GM12878 (cell line): Measurements from ENCODE around the gene GABPB2. TPM values are rescaled to one million over a fixed set of nuclear protein-coding genes. Genes with fewer than 3 reads are reported as not detected.

Experiments
- IKZF2 ChIP-seq, 2 experiments: fragments of 450-650 bp; IDR thresholded peaks; 2 replicates each; pipeline ENCODE4 v1.6.1; 2017; ENCODE audit warnings: mild to moderate bottlenecking in 2 of 2, moderate library complexity in 2 of 2
- JUNB ChIP-seq: IDR thresholded peaks from 2 replicates; pipeline ENCODE4 v1.6.1; 2016; ENCODE audit warnings: antibody characterized with exemption, mild to moderate bottlenecking
- NR2C1 ChIP-seq: fragments of 450-650 bp; IDR thresholded peaks from 2 replicates; pipeline ENCODE4 v1.6.1; 2017; ENCODE audit warnings: antibody characterized with exemption, mild to moderate bottlenecking, moderate library complexity
- POLR2AphosphoS5 ChIP-seq: IDR thresholded peaks from 2 replicates; pipeline ENCODE4 v1.6.1; 2011; ENCODE audit warnings: mild to moderate bottlenecking, low read length, inconsistent platforms
- PRDM15 ChIP-seq: fragments of 450-650 bp; formaldehyde crosslinking; IDR thresholded peaks from 2 replicates; pipeline ENCODE4 v1.4.0; 2020; ENCODE audit warnings: mild to moderate bottlenecking, moderate library complexity
- RCOR1 ChIP-seq: conservative IDR thresholded peaks from 2 replicates; pipeline ENCODE4 v1.6.1; 2012; ENCODE audit warnings: low read depth, low read length, improper control_type of control experiment
- RFX5 ChIP-seq: IDR thresholded peaks from 2 replicates; pipeline ENCODE4 v1.6.1; 2011; ENCODE audit warnings: low read depth, low read length, improper control_type of control experiment
- SIN3A ChIP-seq: IDR thresholded peaks from 2 replicates; pipeline ENCODE4 v1.6.1; 2012; ENCODE audit warnings: low read depth, low read length, improper control_type of control experiment
- SMAD5 ChIP-seq: IDR thresholded peaks from 2 replicates; pipeline ENCODE4 v1.6.1; 2016; ENCODE audit warnings: antibody characterized with exemption, low read depth
- STAT1 ChIP-seq: fragments of 450-650 bp; conservative IDR thresholded peaks from 2 replicates; pipeline ENCODE4 v1.6.1; 2014; ENCODE audit warnings: antibody characterized with exemption, mild to moderate bottlenecking
- STAT3 ChIP-seq: IDR thresholded peaks from 2 replicates; pipeline ENCODE4 v1.6.1; 2011; ENCODE audit warnings: low read depth, low read length, improper control_type of control experiment
- SUZ12 ChIP-seq: fragments of 200-600 bp; sonication (generic); IDR thresholded peaks from one replicate; pipeline ENCODE4 v1.6.1; 2018; ENCODE audit warnings: antibody characterized with exemption, mild to moderate bottlenecking; ENCODE audit not compliant: unreplicated experiment
- polyA plus RNA-seq, 11 experiments: library from polyadenylated mRNA; depleted of rRNA in 4 of 11; unstranded in 6 of 11; stranded (reverse) in 5 of 11; fragments of >200 nt; fragmentation: Nextera tagmentation in 4 of 11; fragmentation: Illumina TruSeq in 1 of 11; extraction: Ambion mirVana in 4 of 11; extraction: Trizol in 1 of 11; gene quantifications; 1 replicate in 1 of 11; 2 replicates in 10 of 11; pipeline versions ENCODE4 v1.2.1 to v1.2.3, GENCODE V29; 2011 to 2016; ENCODE audit warnings: inconsistent platforms in 2 of 11, missing spikeins in 2 of 11, low read depth in 1 of 11
- total RNA-seq, 4 experiments: library from RNA; depleted of rRNA in 3 of 4; stranded (reverse); fragments of >200 nt in 3 of 4; fragmentation: Illumina TruSeq in 1 of 4; extraction: Trizol in 1 of 4; gene quantifications; 2 replicates each; pipeline versions ENCODE4 v1.2.1 to v1.2.3, GENCODE V29; 2013 to 2021
- TF ChIP-seq, protein P1 (sequence below): IDR thresholded peaks from 2 replicates; pipeline ENCODE4 v1.6.1; 2012; ENCODE audit warnings: low read depth, low read length, improper control_type of control experiment
- TF ChIP-seq, protein P2 (sequence below): IDR thresholded peaks from 2 replicates; pipeline ENCODE4 v1.6.1; 2012; ENCODE audit warnings: improper control_type of control experiment, low read depth, low read length; ENCODE audit not compliant: insufficient replicate concordance
- TF ChIP-seq, protein P3 (sequence below): fragments of 450-650 bp; IDR thresholded peaks from 2 replicates; pipeline ENCODE4 v1.6.1; 2017; ENCODE audit warnings: mild to moderate bottlenecking, moderate library complexity

Gene GABPB2
- total and polyA plus RNA-seq, 10 of the 15 experiments (the other 5 are each of a cell fraction or from before 2014, with no cell fraction given), result 2.3 to 10.5 (median 6.9) TPM

DNA sequence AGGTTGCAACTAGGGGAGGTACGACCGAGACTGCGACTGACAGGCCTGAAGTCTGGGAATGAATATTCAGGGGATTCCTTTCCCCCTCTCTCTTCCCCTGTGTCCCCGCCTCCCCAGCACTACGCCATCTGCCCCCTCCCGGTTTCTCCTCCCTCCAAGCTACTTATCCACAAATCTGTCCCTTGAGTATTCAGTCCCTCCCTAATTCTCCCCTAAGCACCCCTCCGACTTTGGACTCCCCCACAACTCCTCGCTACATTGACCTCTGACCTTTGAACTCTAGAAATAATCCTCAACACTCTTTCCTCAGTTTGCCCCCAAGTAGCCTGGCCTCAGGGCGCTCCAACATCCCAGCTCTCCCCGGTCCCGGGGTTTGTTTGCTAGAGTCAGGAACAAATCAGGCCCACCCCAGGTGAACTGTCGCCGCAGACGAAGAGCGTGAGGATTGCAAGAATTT lies 94.7 kb downstream of the GABPB2 start (continued):
- TF ChIP-seq, protein P1, sequence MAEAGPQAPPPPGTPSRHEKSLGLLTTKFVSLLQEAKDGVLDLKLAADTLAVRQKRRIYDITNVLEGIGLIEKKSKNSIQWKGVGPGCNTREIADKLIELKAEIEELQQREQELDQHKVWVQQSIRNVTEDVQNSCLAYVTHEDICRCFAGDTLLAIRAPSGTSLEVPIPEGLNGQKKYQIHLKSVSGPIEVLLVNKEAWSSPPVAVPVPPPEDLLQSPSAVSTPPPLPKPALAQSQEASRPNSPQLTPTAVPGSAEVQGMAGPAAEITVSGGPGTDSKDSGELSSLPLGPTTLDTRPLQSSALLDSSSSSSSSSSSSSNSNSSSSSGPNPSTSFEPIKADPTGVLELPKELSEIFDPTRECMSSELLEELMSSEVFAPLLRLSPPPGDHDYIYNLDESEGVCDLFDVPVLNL, result no peak
- TF ChIP-seq RFX5, result no peak
- 0 out of 2 replicates have a peak, but pooled peaks have one; percentile 18 for TF ChIP-seq SIN3A
- TF ChIP-seq RCOR1, result no peak
- no peak for TF ChIP-seq STAT3
- TF ChIP-seq IKZF2 (IDR thresholded peaks at IDR 0.05), result no peak; a peak in 1 of 4 replicates
- no peak for TF ChIP-seq SUZ12
- TF ChIP-seq, protein P2, sequence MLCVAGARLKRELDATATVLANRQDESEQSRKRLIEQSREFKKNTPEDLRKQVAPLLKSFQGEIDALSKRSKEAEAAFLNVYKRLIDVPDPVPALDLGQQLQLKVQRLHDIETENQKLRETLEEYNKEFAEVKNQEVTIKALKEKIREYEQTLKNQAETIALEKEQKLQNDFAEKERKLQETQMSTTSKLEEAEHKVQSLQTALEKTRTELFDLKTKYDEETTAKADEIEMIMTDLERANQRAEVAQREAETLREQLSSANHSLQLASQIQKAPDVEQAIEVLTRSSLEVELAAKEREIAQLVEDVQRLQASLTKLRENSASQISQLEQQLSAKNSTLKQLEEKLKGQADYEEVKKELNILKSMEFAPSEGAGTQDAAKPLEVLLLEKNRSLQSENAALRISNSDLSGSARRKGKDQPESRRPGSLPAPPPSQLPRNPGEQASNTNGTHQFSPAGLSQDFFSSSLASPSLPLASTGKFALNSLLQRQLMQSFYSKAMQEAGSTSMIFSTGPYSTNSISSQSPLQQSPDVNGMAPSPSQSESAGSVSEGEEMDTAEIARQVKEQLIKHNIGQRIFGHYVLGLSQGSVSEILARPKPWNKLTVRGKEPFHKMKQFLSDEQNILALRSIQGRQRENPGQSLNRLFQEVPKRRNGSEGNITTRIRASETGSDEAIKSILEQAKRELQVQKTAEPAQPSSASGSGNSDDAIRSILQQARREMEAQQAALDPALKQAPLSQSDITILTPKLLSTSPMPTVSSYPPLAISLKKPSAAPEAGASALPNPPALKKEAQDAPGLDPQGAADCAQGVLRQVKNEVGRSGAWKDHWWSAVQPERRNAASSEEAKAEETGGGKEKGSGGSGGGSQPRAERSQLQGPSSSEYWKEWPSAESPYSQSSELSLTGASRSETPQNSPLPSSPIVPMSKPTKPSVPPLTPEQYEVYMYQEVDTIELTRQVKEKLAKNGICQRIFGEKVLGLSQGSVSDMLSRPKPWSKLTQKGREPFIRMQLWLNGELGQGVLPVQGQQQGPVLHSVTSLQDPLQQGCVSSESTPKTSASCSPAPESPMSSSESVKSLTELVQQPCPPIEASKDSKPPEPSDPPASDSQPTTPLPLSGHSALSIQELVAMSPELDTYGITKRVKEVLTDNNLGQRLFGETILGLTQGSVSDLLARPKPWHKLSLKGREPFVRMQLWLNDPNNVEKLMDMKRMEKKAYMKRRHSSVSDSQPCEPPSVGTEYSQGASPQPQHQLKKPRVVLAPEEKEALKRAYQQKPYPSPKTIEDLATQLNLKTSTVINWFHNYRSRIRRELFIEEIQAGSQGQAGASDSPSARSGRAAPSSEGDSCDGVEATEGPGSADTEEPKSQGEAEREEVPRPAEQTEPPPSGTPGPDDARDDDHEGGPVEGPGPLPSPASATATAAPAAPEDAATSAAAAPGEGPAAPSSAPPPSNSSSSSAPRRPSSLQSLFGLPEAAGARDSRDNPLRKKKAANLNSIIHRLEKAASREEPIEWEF, result no peak
- peak; percentile 95 for TF ChIP-seq NR2C1
- no peak for TF ChIP-seq PRDM15 (CRISPR knock-in tag)
- no peak for TF ChIP-seq POLR2AphosphoS5
- TF ChIP-seq JUNB, result no peak
- TF ChIP-seq SMAD5, result no peak
- TF ChIP-seq, protein P3, sequence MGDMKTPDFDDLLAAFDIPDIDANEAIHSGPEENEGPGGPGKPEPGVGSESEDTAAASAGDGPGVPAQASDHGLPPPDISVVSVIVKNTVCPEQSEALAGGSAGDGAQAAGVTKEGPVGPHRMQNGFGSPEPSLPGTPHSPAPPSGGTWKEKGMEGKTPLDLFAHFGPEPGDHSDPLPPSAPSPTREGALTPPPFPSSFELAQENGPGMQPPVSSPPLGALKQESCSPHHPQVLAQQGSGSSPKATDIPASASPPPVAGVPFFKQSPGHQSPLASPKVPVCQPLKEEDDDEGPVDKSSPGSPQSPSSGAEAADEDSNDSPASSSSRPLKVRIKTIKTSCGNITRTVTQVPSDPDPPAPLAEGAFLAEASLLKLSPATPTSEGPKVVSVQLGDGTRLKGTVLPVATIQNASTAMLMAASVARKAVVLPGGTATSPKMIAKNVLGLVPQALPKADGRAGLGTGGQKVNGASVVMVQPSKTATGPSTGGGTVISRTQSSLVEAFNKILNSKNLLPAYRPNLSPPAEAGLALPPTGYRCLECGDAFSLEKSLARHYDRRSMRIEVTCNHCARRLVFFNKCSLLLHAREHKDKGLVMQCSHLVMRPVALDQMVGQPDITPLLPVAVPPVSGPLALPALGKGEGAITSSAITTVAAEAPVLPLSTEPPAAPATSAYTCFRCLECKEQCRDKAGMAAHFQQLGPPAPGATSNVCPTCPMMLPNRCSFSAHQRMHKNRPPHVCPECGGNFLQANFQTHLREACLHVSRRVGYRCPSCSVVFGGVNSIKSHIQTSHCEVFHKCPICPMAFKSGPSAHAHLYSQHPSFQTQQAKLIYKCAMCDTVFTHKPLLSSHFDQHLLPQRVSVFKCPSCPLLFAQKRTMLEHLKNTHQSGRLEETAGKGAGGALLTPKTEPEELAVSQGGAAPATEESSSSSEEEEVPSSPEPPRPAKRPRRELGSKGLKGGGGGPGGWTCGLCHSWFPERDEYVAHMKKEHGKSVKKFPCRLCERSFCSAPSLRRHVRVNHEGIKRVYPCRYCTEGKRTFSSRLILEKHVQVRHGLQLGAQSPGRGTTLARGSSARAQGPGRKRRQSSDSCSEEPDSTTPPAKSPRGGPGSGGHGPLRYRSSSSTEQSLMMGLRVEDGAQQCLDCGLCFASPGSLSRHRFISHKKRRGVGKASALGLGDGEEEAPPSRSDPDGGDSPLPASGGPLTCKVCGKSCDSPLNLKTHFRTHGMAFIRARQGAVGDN, result peak; percentile 21; the same call in 1 of the 2 replicates
- TF ChIP-seq STAT1, result no peak
